Bronchial epithelial cell (primary cell): ENCODE results near the gene PSMB7. TPM values are rescaled to one million over a fixed set of nuclear protein-coding genes. Genes with fewer than 3 reads are reported as not detected.

ENCODE experiments used
- DNase-seq: peaks from one replicate; pipeline ENCODE4 v3.0.0-alpha.2; 2010; ENCODE audit warnings: low read depth
- FAIRE-seq: peaks from 2 replicates; lab custom pipeline; 2011; peaks lifted over from hg19 to GRCh38; lab: Jason Lieb, UNC
- H3K27me3 ChIP-seq: 2 replicates; pipeline ENCODE4 v1.5.1; 2011; ENCODE audit warnings: low read length; ENCODE audit not compliant: control insufficient read depth, insufficient read depth
- H3K36me3 ChIP-seq: 2 replicates; pipeline ENCODE4 v1.5.1; 2011; ENCODE audit warnings: low read length; ENCODE audit not compliant: control insufficient read depth, insufficient read depth
- H3K4me3 ChIP-seq: 2 replicates; pipeline ENCODE4 v1.5.1; 2011; ENCODE audit warnings: mild to moderate bottlenecking, low read depth, low read length, control low read depth
- total RNA-seq: library from RNA; depleted of rRNA; stranded (reverse); fragments of >200 nt; gene quantifications from 2 replicates; pipeline ENCODE4 v1.2.1, GENCODE V29; 2014
- TF ChIP-seq, protein P1 (sequence below): IDR thresholded peaks from 2 replicates; pipeline ENCODE4 v1.5.1; 2011; ENCODE audit warnings: mild to moderate bottlenecking, moderate library complexity, low read length, control low read depth, inconsistent platforms; ENCODE audit not compliant: insufficient read depth, severe bottlenecking

The PSMB7 gene
- total RNA-seq, 1 donor from 2014 or later, result 335 TPM

DNA sequence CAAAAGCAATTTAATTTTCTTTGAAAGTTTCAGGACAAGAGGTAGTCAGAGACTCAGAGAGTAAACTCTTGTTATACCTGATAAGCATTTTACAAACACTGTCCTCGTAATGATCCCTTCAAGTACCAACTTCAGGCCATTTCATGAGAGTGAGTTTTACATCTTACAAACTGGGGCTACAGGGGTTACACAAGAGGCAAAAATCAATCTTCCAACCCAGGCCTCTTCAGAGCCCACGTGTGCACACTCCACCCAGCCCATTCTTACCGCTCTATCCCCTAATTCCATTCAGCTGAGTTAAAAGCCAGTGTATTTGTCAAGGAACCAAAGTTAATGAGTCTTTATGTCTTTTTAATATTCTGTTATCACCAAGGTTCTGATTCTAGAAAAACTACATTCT is 46.5 kb downstream of the PSMB7 start:
- Histone ChIP-seq H3K4me3 (no peak overlapping the region), H3K27me3 (no peaks in the 10 kb centered on the region), H3K36me3 (no peaks in the 10 kb centered on the region)
- DNase-seq (no peak), FAIRE-seq (no peak)
- TF ChIP-seq, protein P1, sequence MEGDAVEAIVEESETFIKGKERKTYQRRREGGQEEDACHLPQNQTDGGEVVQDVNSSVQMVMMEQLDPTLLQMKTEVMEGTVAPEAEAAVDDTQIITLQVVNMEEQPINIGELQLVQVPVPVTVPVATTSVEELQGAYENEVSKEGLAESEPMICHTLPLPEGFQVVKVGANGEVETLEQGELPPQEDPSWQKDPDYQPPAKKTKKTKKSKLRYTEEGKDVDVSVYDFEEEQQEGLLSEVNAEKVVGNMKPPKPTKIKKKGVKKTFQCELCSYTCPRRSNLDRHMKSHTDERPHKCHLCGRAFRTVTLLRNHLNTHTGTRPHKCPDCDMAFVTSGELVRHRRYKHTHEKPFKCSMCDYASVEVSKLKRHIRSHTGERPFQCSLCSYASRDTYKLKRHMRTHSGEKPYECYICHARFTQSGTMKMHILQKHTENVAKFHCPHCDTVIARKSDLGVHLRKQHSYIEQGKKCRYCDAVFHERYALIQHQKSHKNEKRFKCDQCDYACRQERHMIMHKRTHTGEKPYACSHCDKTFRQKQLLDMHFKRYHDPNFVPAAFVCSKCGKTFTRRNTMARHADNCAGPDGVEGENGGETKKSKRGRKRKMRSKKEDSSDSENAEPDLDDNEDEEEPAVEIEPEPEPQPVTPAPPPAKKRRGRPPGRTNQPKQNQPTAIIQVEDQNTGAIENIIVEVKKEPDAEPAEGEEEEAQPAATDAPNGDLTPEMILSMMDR, result no peak

DNA sequence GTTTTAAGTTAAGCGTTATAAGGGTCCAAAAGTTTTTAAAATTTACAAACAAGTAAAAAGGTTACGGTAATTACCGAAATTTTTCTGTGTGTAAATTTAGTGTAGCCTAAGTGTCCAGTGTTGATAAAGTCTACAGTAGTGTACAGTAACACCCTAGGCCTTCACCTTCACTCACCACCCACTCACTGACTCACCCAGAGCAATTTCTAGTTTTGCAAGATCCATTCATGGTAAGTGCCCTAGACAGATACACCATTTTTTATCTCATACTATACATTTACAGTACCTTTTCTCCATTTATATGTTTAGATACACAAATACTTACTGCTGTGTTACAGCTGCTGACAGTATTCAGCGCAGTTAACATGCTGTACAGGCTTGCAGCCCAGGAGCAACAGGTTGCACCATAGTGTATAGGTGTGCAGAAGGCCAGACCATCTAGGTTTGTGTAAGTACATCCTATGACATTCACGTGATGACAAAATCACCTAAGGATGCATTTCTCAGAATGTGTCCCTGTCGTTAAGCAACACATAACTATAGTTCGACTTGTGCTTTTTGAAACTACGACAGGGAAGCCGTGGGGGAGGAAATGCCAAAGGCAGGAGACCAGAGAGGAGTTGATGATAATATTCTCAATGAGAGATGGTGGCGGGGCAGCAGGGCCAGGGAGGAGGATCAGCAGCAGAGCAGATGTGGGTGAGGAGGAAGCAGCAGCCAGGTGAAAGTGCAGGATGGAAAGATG is 48.6 kb downstream of the PSMB7 start:
- H3K4me3 ChIP-seq, result no peak overlapping the region
- FAIRE-seq, result no peak
- no peaks in the 10 kb centered on the region for H3K27me3 ChIP-seq
- TF ChIP-seq, protein P1, result no peak
- H3K36me3 ChIP-seq, result peaks cover 1% of the 10 kb centered on the region
- peak; percentile 89 for DNase-seq

DNA sequence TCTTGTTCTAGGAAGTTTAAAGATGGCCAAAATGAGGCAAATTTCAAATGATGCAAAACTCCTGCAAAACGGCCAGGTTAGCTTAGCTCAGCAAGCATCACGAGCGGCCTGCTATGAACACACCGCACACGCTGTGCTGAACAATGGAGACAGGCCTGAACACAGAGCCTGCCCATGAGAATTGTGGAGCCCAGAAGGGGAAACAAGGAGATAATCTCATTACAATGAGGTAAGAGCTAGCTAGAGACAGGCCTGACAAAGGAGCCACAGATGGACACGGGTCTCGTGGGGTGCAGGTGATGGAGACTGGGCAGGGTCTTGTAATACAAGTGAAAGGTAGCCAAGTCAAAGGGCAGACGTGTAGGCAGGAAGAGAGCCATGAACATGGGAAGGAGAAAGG is 50.2 kb downstream of the PSMB7 start:
- FAIRE-seq (no peak), DNase-seq (no peak)
- TF ChIP-seq, protein P1, result no peak
- no peaks in the 10 kb centered on the region for H3K27me3 ChIP-seq
- H3K4me3 ChIP-seq, result no peak overlapping the region
- H3K36me3 ChIP-seq, result peaks cover 1% of the 10 kb centered on the region

DNA sequence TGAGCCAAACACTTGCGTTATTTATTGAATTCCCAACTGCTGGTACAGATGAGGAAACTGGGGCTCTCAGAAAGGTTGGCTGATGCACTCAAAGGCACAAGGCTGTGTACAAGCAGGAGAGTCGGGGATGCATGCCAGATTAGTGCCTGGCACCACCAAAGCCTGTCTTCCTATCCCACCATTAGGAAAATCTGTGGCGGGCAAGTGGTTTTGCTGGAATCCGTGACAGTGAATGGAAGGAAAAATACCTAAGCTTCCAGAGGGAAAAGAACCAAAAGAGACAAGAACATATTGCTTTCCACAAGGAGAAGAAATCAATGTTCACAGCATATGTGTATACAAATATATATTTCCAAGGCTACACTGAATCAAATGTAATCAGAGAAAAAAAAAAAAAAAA is 51.1 kb downstream of the PSMB7 start:
- TF ChIP-seq, protein P1, result no peak
- Histone ChIP-seq H3K27me3 (no peaks in the 10 kb centered on the region), H3K36me3 (peaks cover 1% of the 10 kb centered on the region), H3K4me3 (no peak overlapping the region)
- no peak for FAIRE-seq
- no peak for DNase-seq

DNA sequence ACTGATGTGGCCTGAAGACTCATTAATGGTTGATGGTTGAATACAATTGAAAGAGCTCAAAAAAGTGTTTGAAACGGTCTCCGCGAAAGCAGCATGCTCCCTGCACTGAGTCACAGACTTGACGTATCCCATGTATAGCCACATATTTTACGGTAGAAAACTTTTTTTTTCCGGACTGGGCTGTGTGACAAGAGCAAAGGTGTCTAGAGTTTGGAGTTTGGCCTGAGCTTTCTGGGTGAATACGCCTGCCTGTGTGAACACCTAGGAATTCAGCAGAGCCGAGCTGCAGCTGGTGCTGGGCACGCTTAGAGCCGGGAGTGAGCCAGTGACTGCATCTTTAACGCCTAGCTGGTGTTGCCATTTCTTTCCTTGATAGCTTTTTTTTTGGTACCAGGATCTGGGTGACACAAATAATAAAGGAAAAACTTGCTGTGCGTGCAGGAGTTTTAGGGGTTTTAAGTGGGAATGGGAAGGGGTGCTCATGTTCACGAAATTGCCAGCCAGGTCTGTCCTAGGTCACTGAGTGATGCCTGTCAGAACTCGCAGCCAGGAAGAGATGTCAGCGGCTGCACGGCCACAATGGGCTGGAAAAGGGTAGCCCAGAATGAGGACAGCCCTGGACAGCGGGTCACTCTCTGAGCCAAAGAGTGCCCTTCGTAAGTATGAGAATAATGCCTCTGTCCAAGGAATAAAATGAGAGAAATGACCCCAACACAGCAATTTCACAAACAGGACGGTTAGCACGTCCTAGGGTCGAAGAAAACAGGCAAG is 51.7 kb downstream of the PSMB7 start:
- H3K27me3 ChIP-seq, result no peaks in the 10 kb centered on the region
- TF ChIP-seq, protein P1, result no peak
- DNase-seq (no peak), FAIRE-seq (no peak)
- H3K36me3 ChIP-seq, result peaks cover 1% of the 10 kb centered on the region
- H3K4me3 ChIP-seq, result no peak overlapping the region
